Measurements from ENCODE around the gene KIF1A. TPM values are rescaled to one million over a fixed set of nuclear protein-coding genes. Genes with fewer than 3 reads are reported as not detected.

The KIF1A gene
- total and polyA plus RNA-seq, 2 donors (not counting 3 experiments of a cell fraction or from before 2014, with no cell fraction given) = 0.11 to 0.64 TPM

- intact Hi-C loops (cut with micrococcal nuclease) = no loop called here
- H3K36me3 ChIP-seq (ENCODE audit: control insufficient read depth in 2 of 2, extremely low read depth in 1 of 2, insufficient read depth in 2 of 2, low read length in 2 of 2) = no peaks in the 10 kb centered on the region
- POLR2A ChIA-PET = no interaction called here
- DNase-seq (ENCODE audit: low read depth, low spot score) (no peak), FAIRE-seq (no peak)
- dilution Hi-C loops (cut with MboI; ENCODE audit: extremely low pct_ligation_motif_present, low sequenced_read_pairs) = no loop called here
- CTCF ChIA-PET = interaction anchor here (0.7 to 1.3 kb wide), 2 partner anchors 189 to 1560 kb away, joined by 3 to 5 read pairs; no protein-coding TSS in a partner anchor
- H3K4me2 ChIP-seq (ENCODE audit: insufficient read depth, low read length) = no peak overlapping the region
- no peak overlapping the region for H3K27ac ChIP-seq (ENCODE audit: insufficient read depth, low read depth, low read length)
- H3K9me1 ChIP-seq (replicated peaks; ENCODE audit: control insufficient read depth, extremely low read depth, insufficient read depth, low read length) = no peaks in the 10 kb centered on the region
- no peaks in the 10 kb centered on the region for H3K27me3 ChIP-seq (ENCODE audit: control insufficient read depth in 2 of 2, insufficient read depth in 2 of 2, low read length in 2 of 2)
- no TSS peak for BruUV-seq (replicated peaks)
- no peaks in the 10 kb centered on the region for H4K20me1 ChIP-seq (replicated peaks; ENCODE audit: control insufficient read depth, extremely low read depth, insufficient read depth, low read length)
- H3K4me1 ChIP-seq (ENCODE audit: control insufficient read depth, extremely low read depth, insufficient read depth, low read length) = no peaks in the 10 kb centered on the region
- no peak overlapping the region for H3K4me3 ChIP-seq (replicated peaks in 1 of 3; ENCODE audit: insufficient read depth in 1 of 3, low read depth in 1 of 3, low read length in 3 of 3)
- no peak overlapping the region for H2AFZ ChIP-seq (ENCODE audit: low read depth, low read length)
- H3K9me3 ChIP-seq (replicated peaks; ENCODE audit: control insufficient read depth, insufficient read depth, low read length) = no peaks in the 10 kb centered on the region
- TF ChIP-seq JUN (IDR thresholded peaks at IDR 0.05; ENCODE audit: borderline replicate concordance, insufficient read depth, insufficient read length, low read depth) (no peak), FOS (IDR thresholded peaks at IDR 0.05; ENCODE audit: borderline replicate concordance, insufficient read depth, low read length) (no peak), EZH2 (IDR thresholded peaks at IDR 0.05; ENCODE audit: borderline replicate concordance, low read depth, low read length, severe bottlenecking) (no peak), MAX (IDR thresholded peaks at IDR 0.05; ENCODE audit: insufficient read depth, insufficient read length) (no peak), POLR2AphosphoS5 (IDR thresholded peaks at IDR 0.05; ENCODE audit: insufficient read depth, low read depth, low read length) (no peak), MYC (IDR thresholded peaks at IDR 0.05; ENCODE audit: low read depth, low read length) (no peak), GATA2 (IDR thresholded peaks at IDR 0.05; ENCODE audit: insufficient read depth, insufficient read length, low read depth, low read length) (no peak), POLR2A (IDR thresholded peaks at IDR 0.05; ENCODE audit: low read depth, low read length) (no peak)
- TF ChIP-seq, protein P1, sequence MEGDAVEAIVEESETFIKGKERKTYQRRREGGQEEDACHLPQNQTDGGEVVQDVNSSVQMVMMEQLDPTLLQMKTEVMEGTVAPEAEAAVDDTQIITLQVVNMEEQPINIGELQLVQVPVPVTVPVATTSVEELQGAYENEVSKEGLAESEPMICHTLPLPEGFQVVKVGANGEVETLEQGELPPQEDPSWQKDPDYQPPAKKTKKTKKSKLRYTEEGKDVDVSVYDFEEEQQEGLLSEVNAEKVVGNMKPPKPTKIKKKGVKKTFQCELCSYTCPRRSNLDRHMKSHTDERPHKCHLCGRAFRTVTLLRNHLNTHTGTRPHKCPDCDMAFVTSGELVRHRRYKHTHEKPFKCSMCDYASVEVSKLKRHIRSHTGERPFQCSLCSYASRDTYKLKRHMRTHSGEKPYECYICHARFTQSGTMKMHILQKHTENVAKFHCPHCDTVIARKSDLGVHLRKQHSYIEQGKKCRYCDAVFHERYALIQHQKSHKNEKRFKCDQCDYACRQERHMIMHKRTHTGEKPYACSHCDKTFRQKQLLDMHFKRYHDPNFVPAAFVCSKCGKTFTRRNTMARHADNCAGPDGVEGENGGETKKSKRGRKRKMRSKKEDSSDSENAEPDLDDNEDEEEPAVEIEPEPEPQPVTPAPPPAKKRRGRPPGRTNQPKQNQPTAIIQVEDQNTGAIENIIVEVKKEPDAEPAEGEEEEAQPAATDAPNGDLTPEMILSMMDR (IDR thresholded peaks at IDR 0.05; ENCODE audit: extremely low read depth in 1 of 2, insufficient read depth in 1 of 2, low read depth in 1 of 2, low read length in 2 of 2) = no peak
- no peaks in the 10 kb centered on the region for H3K79me2 ChIP-seq (ENCODE audit: control insufficient read depth, insufficient read depth, low read length)
- H3K9ac ChIP-seq (replicated peaks; ENCODE audit: extremely low read depth, insufficient read depth, low read length) = no peak overlapping the region
Measured at GRCh38 chr2:240702640-240703011, 117.4 kb downstream of the KIF1A start.

All from endothelial cell of umbilical vein (primary cell).